ENCODE results near the gene CLDN19.

The CLDN19 gene

GRCh38 chr1:42774928-42775526 lies 35.0 kb upstream of the CLDN19 start:
- TF ChIP-seq SIN3A (IDR thresholded peaks at IDR 0.05; ENCODE audit: borderline replicate concordance, insufficient read depth, low read length) (no peak), POLR2AphosphoS5 (IDR thresholded peaks at IDR 0.05; ENCODE audit: low read depth, low read length) (no peak), TAF1 (IDR thresholded peaks at IDR 0.05; ENCODE audit: borderline replicate concordance, insufficient read depth, low read length) (no peak), FOXP2 (optimal IDR thresholded peaks at IDR 0.05; ENCODE audit: borderline replicate concordance, extremely low read depth, extremely low read length, insufficient read depth) (no peak)
- TF ChIP-seq, protein P1, sequence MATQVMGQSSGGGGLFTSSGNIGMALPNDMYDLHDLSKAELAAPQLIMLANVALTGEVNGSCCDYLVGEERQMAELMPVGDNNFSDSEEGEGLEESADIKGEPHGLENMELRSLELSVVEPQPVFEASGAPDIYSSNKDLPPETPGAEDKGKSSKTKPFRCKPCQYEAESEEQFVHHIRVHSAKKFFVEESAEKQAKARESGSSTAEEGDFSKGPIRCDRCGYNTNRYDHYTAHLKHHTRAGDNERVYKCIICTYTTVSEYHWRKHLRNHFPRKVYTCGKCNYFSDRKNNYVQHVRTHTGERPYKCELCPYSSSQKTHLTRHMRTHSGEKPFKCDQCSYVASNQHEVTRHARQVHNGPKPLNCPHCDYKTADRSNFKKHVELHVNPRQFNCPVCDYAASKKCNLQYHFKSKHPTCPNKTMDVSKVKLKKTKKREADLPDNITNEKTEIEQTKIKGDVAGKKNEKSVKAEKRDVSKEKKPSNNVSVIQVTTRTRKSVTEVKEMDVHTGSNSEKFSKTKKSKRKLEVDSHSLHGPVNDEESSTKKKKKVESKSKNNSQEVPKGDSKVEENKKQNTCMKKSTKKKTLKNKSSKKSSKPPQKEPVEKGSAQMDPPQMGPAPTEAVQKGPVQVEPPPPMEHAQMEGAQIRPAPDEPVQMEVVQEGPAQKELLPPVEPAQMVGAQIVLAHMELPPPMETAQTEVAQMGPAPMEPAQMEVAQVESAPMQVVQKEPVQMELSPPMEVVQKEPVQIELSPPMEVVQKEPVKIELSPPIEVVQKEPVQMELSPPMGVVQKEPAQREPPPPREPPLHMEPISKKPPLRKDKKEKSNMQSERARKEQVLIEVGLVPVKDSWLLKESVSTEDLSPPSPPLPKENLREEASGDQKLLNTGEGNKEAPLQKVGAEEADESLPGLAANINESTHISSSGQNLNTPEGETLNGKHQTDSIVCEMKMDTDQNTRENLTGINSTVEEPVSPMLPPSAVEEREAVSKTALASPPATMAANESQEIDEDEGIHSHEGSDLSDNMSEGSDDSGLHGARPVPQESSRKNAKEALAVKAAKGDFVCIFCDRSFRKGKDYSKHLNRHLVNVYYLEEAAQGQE (IDR thresholded peaks at IDR 0.05; ENCODE audit: insufficient read depth in 1 of 2, low read depth in 2 of 2, low read length in 2 of 2) = no peak

GRCh38 chr1:42773420-42773819 lies 33.4 kb upstream of the CLDN19 start:
- TF ChIP-seq, protein P1 (IDR thresholded peaks at IDR 0.05; ENCODE audit: insufficient read depth in 1 of 2, low read depth in 2 of 2, low read length in 2 of 2) = no peak
- TF ChIP-seq POLR2AphosphoS5 (IDR thresholded peaks at IDR 0.05; ENCODE audit: low read depth, low read length) (no peak), FOXP2 (optimal IDR thresholded peaks at IDR 0.05; ENCODE audit: borderline replicate concordance, extremely low read depth, extremely low read length, insufficient read depth) (no peak), SIN3A (IDR thresholded peaks at IDR 0.05; ENCODE audit: borderline replicate concordance, insufficient read depth, low read length) (no peak), TAF1 (IDR thresholded peaks at IDR 0.05; ENCODE audit: borderline replicate concordance, insufficient read depth, low read length) (no peak)

GRCh38 chr1:42769811-42770210 lies 29.8 kb upstream of the CLDN19 start:
- TF ChIP-seq FOXP2 (optimal IDR thresholded peaks at IDR 0.05; ENCODE audit: borderline replicate concordance, extremely low read depth, extremely low read length, insufficient read depth) = no peak
- TF ChIP-seq TAF1 (IDR thresholded peaks at IDR 0.05; ENCODE audit: borderline replicate concordance, insufficient read depth, low read length) = no peak
- no peak for TF ChIP-seq POLR2AphosphoS5 (IDR thresholded peaks at IDR 0.05; ENCODE audit: low read depth, low read length)
- TF ChIP-seq, protein P1 (IDR thresholded peaks at IDR 0.05; ENCODE audit: insufficient read depth in 1 of 2, low read depth in 2 of 2, low read length in 2 of 2) = no peak
- TF ChIP-seq SIN3A (IDR thresholded peaks at IDR 0.05; ENCODE audit: borderline replicate concordance, insufficient read depth, low read length) = no peak

DNA sequence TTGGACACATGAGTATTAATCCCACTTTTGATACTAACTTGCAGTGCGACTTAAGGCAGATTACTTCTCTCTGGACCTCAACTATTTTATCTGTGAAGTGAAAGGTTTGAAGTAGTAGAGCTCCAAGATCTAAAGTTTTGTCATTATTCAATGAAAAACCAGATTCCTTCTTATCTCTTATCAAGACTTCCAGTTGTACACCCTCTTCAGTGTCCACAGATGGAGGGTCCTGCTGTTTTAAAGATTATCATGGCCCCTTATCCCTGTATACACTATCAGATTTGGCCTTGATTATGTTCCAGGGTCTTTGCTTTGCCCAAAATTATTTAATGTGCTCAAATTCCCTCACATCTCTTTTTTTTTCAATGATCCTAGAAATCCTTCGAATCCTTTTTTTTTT lies 28.1 kb upstream of the CLDN19 start:
- TF ChIP-seq POLR2AphosphoS5 (IDR thresholded peaks at IDR 0.05; ENCODE audit: low read depth, low read length) (no peak), TAF1 (IDR thresholded peaks at IDR 0.05; ENCODE audit: borderline replicate concordance, insufficient read depth, low read length) (no peak), SIN3A (IDR thresholded peaks at IDR 0.05; ENCODE audit: borderline replicate concordance, insufficient read depth, low read length) (no peak), FOXP2 (optimal IDR thresholded peaks at IDR 0.05; ENCODE audit: borderline replicate concordance, extremely low read depth, extremely low read length, insufficient read depth) (no peak)
- TF ChIP-seq, protein P1 (IDR thresholded peaks at IDR 0.05; ENCODE audit: insufficient read depth in 1 of 2, low read depth in 2 of 2, low read length in 2 of 2) = no peak
